SH-SY5Y (cell line): ENCODE data around the gene EIF3I.

Source experiments
- GATA2 ChIP-seq: IDR thresholded peaks from 2 replicates; pipeline ENCODE4 v1.6.1; 2011; ENCODE audit warnings: mild to moderate bottlenecking, low read depth, low read length
- GATA3 ChIP-seq: IDR thresholded peaks from 2 replicates; pipeline ENCODE4 v1.6.1; 2011; ENCODE audit warnings: low read depth, mild to moderate bottlenecking, low read length, moderate library complexity

- TF ChIP-seq GATA3 (no peak), GATA2 (no peak)
Observed at GRCh38 chr1:32179193-32179442, 43.1 kb upstream of the EIF3I start.
